ENCODE data around the gene ARMH1.

- TF ChIP-seq POLR2AphosphoS5 (IDR thresholded peaks at IDR 0.05; ENCODE audit: low read depth, low read length) (no peak), TAF1 (IDR thresholded peaks at IDR 0.05; ENCODE audit: borderline replicate concordance, insufficient read depth, low read length) (no peak), REST (IDR thresholded peaks at IDR 0.05; ENCODE audit: insufficient read depth in 1 of 2, low read depth in 2 of 2, low read length in 2 of 2) (no peak)
Observed at GRCh38 chr1:44635439-44635838, 39.1 kb upstream of the ARMH1 start.
